ENCODE measurements around the gene PLEK.
"Not testable (repeated sequence)": the region's sequence is repeated elsewhere in the genome, so short reads cannot be mapped to it uniquely, and the experiment has no call there.

The PLEK gene

GRCh38 chr2:68385220-68385906, 20.3 kb downstream of the PLEK start:
- no peak for DNase-seq (ENCODE audit: low spot score)

- no peak for DNase-seq (ENCODE audit: low spot score)
These were observed 20.8 kb downstream of the PLEK start for GRCh38 chr2:68385907-68386287.

GRCh38 chr2:68386365-68386764, 21.3 kb downstream of the PLEK start:
- DNase-seq (ENCODE audit: low spot score) = no peak

- DNase-seq (ENCODE audit: low spot score) = no peak
These were observed 22.6 kb downstream of the PLEK start for GRCh38 chr2:68387408-68388350.

GRCh38 chr2:68388358-68388757, 23.3 kb downstream of the PLEK start:
- no peak for DNase-seq (ENCODE audit: low spot score)

- DNase-seq (ENCODE audit: low spot score) = no peak
These were observed 23.7 kb downstream of the PLEK start for GRCh38 chr2:68388772-68389171.

- no peak for DNase-seq (ENCODE audit: low spot score)
These were observed 25.0 kb downstream of the PLEK start for GRCh38 chr2:68390114-68390513.

GRCh38 chr2:68390586-68390985, 25.5 kb downstream of the PLEK start:
- no peak for DNase-seq (ENCODE audit: low spot score)

- no peak for DNase-seq (ENCODE audit: low spot score)
These were observed 26.0 kb downstream of the PLEK start for GRCh38 chr2:68391099-68391498.

GRCh38 chr2:68391869-68392268, 26.8 kb downstream of the PLEK start:
- DNase-seq (ENCODE audit: low spot score) = no peak

GRCh38 chr2:68396093-68396492, 31.0 kb downstream of the PLEK start:
- no peak for DNase-seq (ENCODE audit: low spot score)

GRCh38 chr2:68397704-68398263, 32.7 kb downstream of the PLEK start:
- not testable (repeated sequence) for DNase-seq (ENCODE audit: low spot score)

- no peak for DNase-seq (ENCODE audit: low spot score)
These were observed 38.1 kb downstream of the PLEK start for GRCh38 chr2:68403199-68403644.

- DNase-seq (ENCODE audit: low spot score) = no peak
These were observed 39.1 kb downstream of the PLEK start for GRCh38 chr2:68404164-68404563.

- no peak for DNase-seq (ENCODE audit: low spot score)
These were observed 40.1 kb downstream of the PLEK start for GRCh38 chr2:68404893-68405799.

- no peak for DNase-seq (ENCODE audit: low spot score)
These were observed 46.5 kb downstream of the PLEK start for GRCh38 chr2:68411397-68412126.

- DNase-seq (ENCODE audit: low spot score) = no peak
These were observed 47.2 kb downstream of the PLEK start for GRCh38 chr2:68412127-68412819.

GRCh38 chr2:68413466-68413865, 48.4 kb downstream of the PLEK start:
- no peak for DNase-seq (ENCODE audit: low spot score)

- DNase-seq (ENCODE audit: low spot score) = no peak
These were observed 49.4 kb downstream of the PLEK start for GRCh38 chr2:68414452-68414851.

- no peak for DNase-seq (ENCODE audit: low spot score)
These were observed 49.8 kb downstream of the PLEK start for GRCh38 chr2:68414876-68415275.

- no peak for DNase-seq (ENCODE audit: low spot score)
These were observed 50.4 kb downstream of the PLEK start for GRCh38 chr2:68415521-68415920.
